Endodermal cell (in vitro differentiated cells): ENCODE measurements around the gene DDX19B. TPM values are rescaled to one million over a fixed set of nuclear protein-coding genes. Genes with fewer than 3 reads are reported as not detected.
"Not testable (repeated sequence)": the region's sequence is repeated elsewhere in the genome, so short reads cannot be mapped to it uniquely, and the experiment has no call there.

ENCODE experiments used
- DNase-seq: peaks from one replicate; pipeline ENCODE4 v3.0.0-alpha.2; 2017
- H3K27ac ChIP-seq: 2 replicates; pipeline ENCODE4 v1.5.1; 2013; ENCODE audit warnings: mild to moderate bottlenecking, low read depth, low read length, moderate library complexity
- H3K27me3 ChIP-seq: 2 replicates; pipeline ENCODE4 v1.6.1; 2013; ENCODE audit warnings: mild to moderate bottlenecking, low read length, moderate library complexity; ENCODE audit not compliant: insufficient read depth, control insufficient read depth, poor library complexity, severe bottlenecking
- H3K36me3 ChIP-seq: 2 replicates; pipeline ENCODE4 v1.7.0; 2013; ENCODE audit warnings: mild to moderate bottlenecking, low read length, moderate library complexity; ENCODE audit not compliant: control insufficient read depth, insufficient read depth
- H3K4me1 ChIP-seq: one replicate; pipeline ENCODE4 v1.7.0; 2013; ENCODE audit warnings: low read length; ENCODE audit not compliant: control insufficient read depth, insufficient read depth
- H3K4me3 ChIP-seq: 2 replicates; pipeline ENCODE4 v1.5.1; 2013; ENCODE audit warnings: mild to moderate bottlenecking, low read length, moderate library complexity
- H3K9ac ChIP-seq: 2 replicates; pipeline ENCODE4 v1.6.1; 2013; ENCODE audit warnings: mild to moderate bottlenecking, low read length, moderate library complexity; ENCODE audit not compliant: poor library complexity, severe bottlenecking; ENCODE audit errors: extremely low read depth
- H3K9me3 ChIP-seq: 2 replicates; pipeline ENCODE4 v1.6.1; 2013; ENCODE audit warnings: mild to moderate bottlenecking, low read length, moderate library complexity; ENCODE audit not compliant: control insufficient read depth
- H3K27ac Mint-ChIP-seq: 2 replicates; pipeline ENCODE4 v1.8.0; 2020; ENCODE audit warnings: mixed read lengths
- H3K27me3 Mint-ChIP-seq: 2 replicates; pipeline ENCODE4 v1.8.0; 2021; ENCODE audit warnings: mild to moderate bottlenecking, mixed read lengths; ENCODE audit not compliant: insufficient read depth
- H3K36me3 Mint-ChIP-seq: 2 replicates; pipeline ENCODE4 v1.8.0; 2020; ENCODE audit warnings: low read depth, mixed read lengths
- H3K4me1 Mint-ChIP-seq: 2 replicates; pipeline ENCODE4 v1.8.0; 2020; ENCODE audit warnings: mixed read lengths
- H3K4me3 Mint-ChIP-seq: 2 replicates; pipeline ENCODE4 v1.8.0; 2020; ENCODE audit warnings: mild to moderate bottlenecking, moderate library complexity, mixed read lengths
- H3K9me3 Mint-ChIP-seq: 2 replicates; pipeline ENCODE4 v1.8.0; 2020; ENCODE audit warnings: mild to moderate bottlenecking, mixed read lengths
- CTCF ChIP-seq: fragments of 200-600 bp; sonication (generic); conservative IDR thresholded peaks from 2 replicates; pipeline ENCODE4 v1.5.0; 2021; ENCODE audit warnings: antibody characterized with exemption, mild to moderate bottlenecking
- WGBS, 2 experiments: methylation state at CpG; one replicate each; pipeline versions ENCODE4 v1.1.5 to v1.1.7; 2013; ENCODE audit warnings: missing lambda C conversion rate in 2 of 2, mixed read lengths in 1 of 2; ENCODE audit not compliant: insufficient coverage in 1 of 2, insufficient read length in 1 of 2; 5-methylcytosine and 5-hydroxymethylcytosine counted together
- total RNA-seq, 2 donors: library from RNA; stranded (reverse); fragmentation: NEBNext Ultra II Directional in 1 of 2; extraction: Animal tissue kit (Norgen Biotek cat#: 25700) in 1 of 2; gene quantifications; 2 replicates in 1 of 2; 3 replicates in 1 of 2; pipeline ENCODE4 v1.2.1, GENCODE V29; 2021

The DDX19B gene
- total RNA-seq, 2 donors from 2014 or later = 39.2 to 43.5 TPM

GRCh38 chr16:70331588-70332358, 32.8 kb downstream of the DDX19B start:
- Mint-ChIP-seq H3K36me3 (peaks cover 55% of the 10 kb centered on the region), H3K4me1 (no peaks in the 10 kb centered on the region), H3K27me3 (no peaks in the 10 kb centered on the region), H3K27ac (peak overlapping the region; percentile 82), H3K9me3 (no peaks in the 10 kb centered on the region), H3K4me3 (no peak overlapping the region)
- H3K27me3 ChIP-seq = no peaks in the 10 kb centered on the region
- no peaks in the 10 kb centered on the region for H3K9me3 ChIP-seq
- peaks cover 36% of the 10 kb centered on the region for H3K36me3 ChIP-seq
- no peak overlapping the region for H3K27ac ChIP-seq
- peak; percentile 79 for TF ChIP-seq CTCF
- WGBS, 2 experiments = 82% methylated on average over 9 of the region's 9 CpGs
- H3K9ac ChIP-seq = no peak overlapping the region
- no peak overlapping the region for H3K4me3 ChIP-seq
- no peaks in the 10 kb centered on the region for H3K4me1 ChIP-seq
- peak; percentile 69 for DNase-seq

GRCh38 chr16:70332728-70333127, 33.7 kb downstream of the DDX19B start:
- not testable (repeated sequence) for H3K9me3 Mint-ChIP-seq, DNase-seq, H3K27ac ChIP-seq, H3K9me3 ChIP-seq, H3K4me1 Mint-ChIP-seq, H3K4me3 Mint-ChIP-seq, H3K4me1 ChIP-seq, H3K27me3 Mint-ChIP-seq, H3K9ac ChIP-seq, H3K4me3 ChIP-seq, H3K27me3 ChIP-seq
- Mint-ChIP-seq H3K36me3 (peaks cover 55% of the 10 kb centered on the region), H3K27ac (peak overlapping the region; percentile 88)
- WGBS, 2 experiments = 90 to 92% methylated on average over 4 of the region's 12 CpGs
- peaks cover 36% of the 10 kb centered on the region for H3K36me3 ChIP-seq

- WGBS, 2 experiments = 95 to 98% methylated on average over 4 to 5 of the region's 5 CpGs
- no peak overlapping the region for H3K27ac ChIP-seq
- Mint-ChIP-seq H3K27me3 (no peaks in the 10 kb centered on the region), H3K9me3 (no peaks in the 10 kb centered on the region), H3K4me3 (no peak overlapping the region), H3K36me3 (peaks cover 33% of the 10 kb centered on the region), H3K27ac (no peak overlapping the region), H3K4me1 (peaks cover 13% of the 10 kb centered on the region)
- no peaks in the 10 kb centered on the region for H3K4me1 ChIP-seq
- no peaks in the 10 kb centered on the region for H3K27me3 ChIP-seq
- no peak overlapping the region for H3K9ac ChIP-seq
- TF ChIP-seq CTCF = no peak
- no peak overlapping the region for H3K4me3 ChIP-seq
- H3K36me3 ChIP-seq = peaks cover 24% of the 10 kb centered on the region
- DNase-seq = no peak
- no peaks in the 10 kb centered on the region for H3K9me3 ChIP-seq
Measured at GRCh38 chr16:70337814-70338213, 38.8 kb downstream of the DDX19B start.
